NCI-H82 treated with DMSO at 0.1 percent for 48 hours (cell line): ENCODE results near the gene MCOLN2.
"Not testable (repeated sequence)": the region's sequence is repeated elsewhere in the genome, so short reads cannot be mapped to it uniquely, and the experiment has no call there.

ENCODE experiments used
- DNase-seq: peaks from one replicate; lab custom pipeline; 2025; ENCODE audit not compliant: unreplicated experiment; lab: John Stamatoyannopoulos, UW

The MCOLN2 gene

GRCh38 chr1:84986561-84986960, 10.4 kb downstream of the MCOLN2 start:
- DNase-seq: not testable (repeated sequence)

DNA sequence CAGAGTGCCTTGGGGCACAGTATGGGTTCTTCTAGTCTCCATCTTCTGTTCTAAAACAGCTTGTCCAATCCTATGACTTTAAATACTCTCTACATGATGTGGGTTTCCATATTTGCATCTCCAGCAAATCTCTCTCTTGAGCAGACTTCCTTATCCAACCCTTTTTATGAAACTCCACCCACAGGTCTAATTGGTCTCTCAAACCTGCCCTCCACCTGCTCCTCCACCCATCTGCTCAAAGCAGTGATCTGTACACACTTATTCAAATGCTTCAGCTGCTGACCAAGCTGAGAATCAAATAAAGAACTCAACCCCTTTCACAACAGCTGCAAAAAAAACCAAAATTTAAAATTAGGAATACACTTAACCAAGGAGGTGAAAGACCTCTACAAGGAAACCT, 11.5 kb downstream of the MCOLN2 start:
- no peak for DNase-seq

- DNase-seq: no peak
Measured at GRCh38 chr1:84982395-84982794, 14.5 kb downstream of the MCOLN2 start.

DNA sequence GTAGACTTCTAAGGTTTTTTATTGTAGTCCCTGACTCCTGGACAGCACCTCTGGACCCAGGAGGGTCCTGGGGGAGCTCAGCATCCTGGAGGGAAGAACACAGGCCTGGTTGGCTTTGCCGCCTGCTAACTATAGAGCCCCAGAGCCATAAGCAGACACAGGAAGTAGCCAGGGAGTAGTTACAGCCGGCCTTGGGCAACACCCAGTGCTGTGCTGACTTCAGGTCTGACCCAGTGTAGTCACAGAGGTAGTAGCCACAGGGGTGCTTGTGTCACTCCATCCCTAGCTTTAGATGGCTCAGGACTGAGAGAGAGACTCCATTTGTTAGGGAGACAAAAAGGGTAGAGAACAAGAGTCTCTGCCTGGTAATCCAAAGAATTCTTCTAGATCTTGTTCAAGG, 21.9 kb downstream of the MCOLN2 start:
- no peak for DNase-seq

- DNase-seq: no peak
Measured at GRCh38 chr1:84973498-84974334, 23.2 kb downstream of the MCOLN2 start.

DNA sequence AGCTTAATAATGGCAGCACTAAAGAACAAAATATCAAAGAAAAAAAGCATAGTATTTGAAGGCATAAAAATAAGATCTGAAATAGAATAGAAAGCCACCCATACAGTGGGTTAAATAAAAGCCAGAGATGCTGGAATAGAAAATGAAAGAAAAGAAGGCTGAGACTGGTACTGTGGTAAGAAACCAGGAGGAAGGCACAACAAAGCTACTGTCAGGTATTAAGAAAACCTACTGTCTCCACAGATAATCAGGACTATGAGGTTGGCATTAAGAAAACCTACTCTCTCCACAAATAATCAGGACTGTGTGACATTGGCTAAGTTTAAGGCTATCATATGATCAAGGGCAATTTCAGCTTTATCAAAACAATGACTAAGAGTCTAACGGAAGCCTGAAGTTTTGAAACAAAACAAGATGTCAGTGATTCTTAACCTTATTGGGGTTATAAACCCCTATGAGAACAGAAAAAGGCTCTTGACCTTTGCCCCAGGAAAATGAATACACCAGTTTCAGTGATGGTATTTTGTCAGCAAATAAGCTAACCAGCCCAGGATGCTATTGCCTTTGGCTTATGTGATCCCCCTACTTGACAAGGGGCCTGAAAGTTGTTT, 24.4 kb downstream of the MCOLN2 start:
- no peak for DNase-seq

DNA sequence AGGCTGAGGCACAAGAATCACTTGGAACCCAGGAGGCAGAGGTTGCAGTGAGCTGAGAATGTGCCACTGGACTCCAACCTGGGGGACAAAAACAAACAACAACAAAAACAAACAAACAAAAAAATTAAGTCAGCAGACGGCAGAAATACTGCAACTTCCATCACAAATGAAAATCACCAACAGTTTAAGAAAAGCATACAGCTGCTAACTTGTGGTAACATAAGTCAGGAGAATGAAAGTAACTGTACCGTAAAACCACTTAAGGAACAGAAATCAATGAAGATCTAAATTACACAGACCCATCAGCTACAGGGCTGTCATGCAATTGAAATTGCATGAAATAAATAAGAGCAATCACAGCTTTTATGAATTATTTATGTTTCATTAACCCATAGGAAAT, 25.0 kb downstream of the MCOLN2 start:
- no peak for DNase-seq

DNA sequence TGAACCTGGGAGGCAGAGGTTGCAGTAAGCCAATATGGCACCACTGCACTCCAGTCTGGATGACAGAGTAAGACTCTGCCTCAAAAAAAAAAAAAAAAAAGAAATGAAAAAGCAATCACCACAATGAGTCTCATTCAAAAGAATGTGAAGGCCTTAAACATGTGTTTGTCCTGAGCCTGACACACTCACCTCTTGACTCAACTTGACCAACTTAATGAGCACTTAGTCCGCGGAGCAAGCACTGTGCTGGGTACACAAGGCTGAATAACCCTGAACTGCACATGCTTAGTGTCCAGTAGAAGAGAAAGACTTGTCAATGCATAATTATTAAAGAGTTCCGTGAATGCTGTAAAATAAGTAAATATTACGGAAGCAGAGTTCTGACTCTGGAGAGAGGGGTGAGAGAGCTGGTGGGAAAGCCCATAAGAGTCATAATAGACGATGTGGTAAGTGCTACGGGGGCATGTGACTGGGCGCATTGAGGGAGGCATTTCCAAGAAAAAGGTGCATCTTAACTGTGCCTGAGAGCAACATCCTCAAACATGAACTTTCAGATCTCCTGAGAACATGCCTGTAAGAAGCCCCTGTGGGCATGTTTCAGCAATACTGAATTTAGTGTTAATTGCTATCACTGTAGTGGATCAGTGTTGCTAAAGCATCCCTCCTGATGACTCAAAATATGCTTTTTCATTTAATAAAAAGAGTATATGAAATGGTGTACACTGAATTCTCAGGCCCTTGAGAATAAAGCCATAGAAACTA, 27.2 kb downstream of the MCOLN2 start:
- DNase-seq: no peak

DNA sequence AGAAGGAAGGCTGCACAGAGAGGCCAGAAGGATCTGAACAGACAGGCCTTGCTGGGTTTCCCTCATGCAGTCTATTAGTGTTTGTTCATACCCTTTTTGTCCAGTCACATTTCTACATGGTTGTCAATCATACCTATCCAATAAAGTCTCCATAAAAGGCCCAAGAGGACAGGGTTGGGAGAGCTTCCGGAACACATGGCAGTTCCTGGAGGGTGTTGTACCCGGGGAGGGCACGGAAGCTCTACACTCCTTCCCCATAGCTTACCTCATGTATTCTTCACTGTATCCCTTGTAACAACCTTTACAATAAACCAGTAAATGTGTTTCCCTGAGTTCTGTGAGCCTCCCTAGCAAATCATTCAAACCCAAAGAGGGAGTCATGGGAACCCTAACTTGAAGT, 28.0 kb downstream of the MCOLN2 start:
- DNase-seq: no peak

DNA sequence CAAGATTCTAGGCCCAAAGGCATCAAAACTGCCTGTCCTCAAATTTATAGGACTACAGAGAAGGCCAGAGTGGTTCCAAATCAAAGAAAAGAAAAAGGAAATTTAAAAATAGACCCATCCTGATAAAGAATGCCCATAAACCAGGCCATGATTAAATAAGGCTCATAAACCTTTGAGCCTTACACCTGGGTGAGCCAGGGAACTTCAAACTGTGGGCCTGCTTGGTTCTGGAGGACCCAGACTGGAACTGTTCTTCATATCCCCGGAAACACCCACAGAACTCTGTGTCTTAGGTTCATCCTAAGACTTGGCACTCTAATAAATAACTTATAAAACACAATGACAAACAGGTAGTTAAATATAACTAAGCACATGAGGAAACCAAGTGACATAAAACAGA, 28.8 kb downstream of the MCOLN2 start:
- DNase-seq: no peak

DNA sequence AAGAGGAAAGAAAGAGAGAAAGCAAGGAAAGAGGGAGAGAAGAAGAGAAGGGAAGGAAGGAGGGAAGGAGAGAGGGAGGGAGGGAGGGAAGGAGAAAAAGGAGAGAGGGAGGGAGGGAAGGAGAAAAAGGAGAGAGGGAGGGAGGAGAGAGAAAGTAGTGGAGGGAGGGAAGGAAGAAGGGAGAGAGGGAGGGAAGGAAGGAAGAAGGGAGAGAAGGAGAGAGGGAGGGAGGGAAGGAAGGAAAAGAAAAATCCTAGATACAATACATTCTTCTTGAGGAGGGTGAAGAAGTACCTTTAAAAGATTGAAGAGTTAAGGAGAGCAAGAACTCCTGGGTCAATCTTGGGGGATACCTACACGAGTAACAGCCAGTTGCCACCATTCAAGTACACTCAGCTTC, 29.2 kb downstream of the MCOLN2 start:
- no peak for DNase-seq

DNA sequence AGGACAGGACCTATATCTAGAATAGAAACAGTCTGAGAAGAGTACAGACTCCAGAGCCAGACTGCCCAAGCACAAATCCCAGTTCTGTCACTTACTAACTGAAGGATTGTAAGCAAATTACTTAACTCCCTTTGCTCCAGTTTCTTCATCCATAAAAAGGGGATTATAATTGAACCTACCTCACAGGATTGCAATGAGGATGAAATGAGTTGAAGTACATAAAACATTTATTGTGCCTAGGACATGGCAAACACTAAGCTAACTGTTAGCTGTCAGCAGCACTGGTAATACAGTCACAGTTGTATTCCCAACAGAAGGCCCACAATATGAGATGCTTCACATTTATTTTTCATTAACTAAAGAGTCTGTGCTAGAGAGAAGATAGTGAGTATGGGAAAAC, 33.9 kb downstream of the MCOLN2 start:
- DNase-seq: no peak

- DNase-seq: no peak
Measured at GRCh38 chr1:84961316-84961715, 35.6 kb downstream of the MCOLN2 start.

GRCh38 chr1:84960371-84960770, 36.5 kb downstream of the MCOLN2 start:
- DNase-seq: no peak

DNA sequence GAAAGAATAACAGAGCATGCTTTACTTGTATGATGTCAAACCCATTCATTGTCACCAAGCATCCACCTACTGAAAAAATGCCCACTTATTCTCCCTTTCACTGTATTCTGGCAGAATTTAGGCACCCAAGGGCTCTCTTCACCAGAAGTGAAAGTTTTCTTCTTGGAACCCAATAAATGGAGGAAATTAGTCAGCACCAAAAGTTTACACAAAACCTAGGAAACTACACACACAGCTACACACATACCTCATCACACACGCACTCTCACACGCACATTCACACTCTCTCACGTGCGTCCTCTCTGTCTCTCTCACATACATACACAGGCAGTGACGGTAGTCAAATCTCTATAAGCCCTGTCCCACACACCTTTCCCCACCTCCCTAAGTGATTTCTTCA, 37.6 kb downstream of the MCOLN2 start:
- DNase-seq: no peak

DNA sequence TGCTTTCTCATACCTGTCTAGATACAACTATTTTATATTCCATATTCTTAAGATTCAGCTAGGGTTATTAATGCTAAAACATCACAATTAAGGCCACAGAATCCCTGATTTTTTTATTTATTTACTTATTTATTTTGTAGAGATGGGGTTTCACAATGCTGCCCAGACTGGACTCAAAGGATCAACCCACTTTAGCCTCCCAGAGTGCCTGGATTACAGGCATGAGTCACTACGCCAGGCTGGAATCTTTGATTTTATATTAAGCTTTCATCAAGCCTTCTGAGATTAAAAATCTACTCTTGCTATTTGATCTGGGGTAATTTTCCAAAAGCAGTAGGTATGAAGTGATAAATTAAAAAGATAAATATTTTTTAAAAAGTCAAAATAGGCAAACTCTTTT, 38.9 kb downstream of the MCOLN2 start:
- no peak for DNase-seq

DNA sequence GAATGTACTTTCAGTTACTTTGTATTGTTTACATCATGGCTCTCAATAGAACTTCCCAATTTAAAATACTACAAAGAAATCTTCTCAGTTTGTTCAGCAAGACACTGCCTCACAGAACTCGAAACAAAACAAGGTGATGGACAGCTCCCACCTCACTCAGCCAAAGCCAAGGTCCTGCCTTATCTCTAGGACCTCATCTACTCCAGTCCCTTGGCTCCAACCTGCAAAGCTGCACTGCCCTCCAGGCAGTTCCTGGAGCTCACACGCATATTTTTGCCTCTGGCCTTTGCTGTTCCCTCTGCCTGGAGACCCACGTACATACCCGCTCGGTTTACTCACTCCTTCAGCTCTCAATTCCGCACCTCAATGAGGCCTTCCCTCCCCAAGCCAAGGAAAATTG, 40.3 kb downstream of the MCOLN2 start:
- DNase-seq: no peak

GRCh38 chr1:84956097-84956496, 40.8 kb downstream of the MCOLN2 start:
- no peak for DNase-seq

DNA sequence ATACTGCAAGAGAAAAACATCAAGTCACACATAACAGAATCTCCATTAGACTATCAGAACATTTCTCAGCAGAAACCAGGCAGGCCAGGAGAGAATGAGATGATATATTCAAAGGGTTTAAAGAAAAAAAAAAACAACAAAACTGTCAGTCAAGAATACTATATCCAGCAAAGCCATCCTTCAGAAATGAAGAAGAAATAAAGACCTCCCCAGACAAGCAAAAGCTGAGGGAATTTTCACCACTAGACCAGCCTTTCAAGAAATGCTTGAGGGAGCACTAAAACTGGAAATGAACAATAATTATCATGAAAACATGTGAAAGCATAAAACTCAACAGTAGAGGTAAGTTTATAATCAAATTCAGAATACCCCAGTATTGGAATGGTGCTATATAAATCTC, 47.2 kb downstream of the MCOLN2 start:
- no peak for DNase-seq

DNA sequence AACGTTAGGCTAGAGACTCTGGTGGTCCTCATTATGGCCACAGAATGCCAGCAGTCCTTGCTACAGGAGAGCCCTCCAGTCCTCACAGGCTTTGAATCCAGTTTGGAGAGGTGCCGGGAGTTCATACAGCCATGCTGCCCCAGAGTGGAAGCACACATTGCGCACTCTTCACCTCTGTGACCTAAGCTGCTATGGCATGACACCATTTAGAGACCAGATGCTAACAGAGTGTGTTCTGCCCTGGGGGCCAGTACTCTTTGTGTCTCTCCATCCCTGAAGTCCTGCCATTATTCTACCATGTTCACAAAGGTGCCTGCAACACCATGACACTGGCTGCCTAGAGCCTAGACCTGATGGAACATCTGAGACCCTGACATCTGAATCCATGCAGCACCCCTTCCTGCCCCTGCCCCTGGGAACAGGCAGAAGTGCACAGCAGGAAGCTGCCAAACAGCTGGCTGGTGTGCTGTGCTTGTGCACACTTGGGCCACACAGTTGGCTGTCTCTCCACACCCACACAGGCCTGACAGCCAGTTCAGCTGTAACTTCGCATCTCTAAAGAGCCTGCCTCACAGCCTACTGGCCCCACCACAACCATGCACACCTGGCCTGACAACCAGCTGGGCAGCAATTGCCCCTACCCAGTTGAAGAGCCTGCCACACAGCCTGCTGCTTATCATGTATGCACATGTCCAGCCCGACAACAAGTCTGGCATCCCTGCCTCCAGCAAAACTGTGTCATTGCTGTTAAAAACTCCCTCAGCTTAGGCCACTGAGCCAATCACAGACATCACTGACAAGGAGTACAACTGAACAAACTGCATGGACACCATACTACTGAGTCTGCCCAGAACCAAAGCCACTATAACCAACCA, 49.1 kb downstream of the MCOLN2 start:
- DNase-seq: no peak

- DNase-seq: no peak
Measured at GRCh38 chr1:84946631-84947030, 50.3 kb downstream of the MCOLN2 start.
